Memory B cell (primary cell): ENCODE measurements around the gene TSHZ2.

Experiments
- ATAC-seq: fragments of 150-1000 bp; cut with Tn5 transposase; 2 replicates; pipeline ENCODE4 v1.10.0; 2021; ENCODE audit warnings: low read depth, mild to moderate bottlenecking, moderate library complexity
- DNase-seq, 2 donors: peaks; one replicate each; pipeline ENCODE4 v3.0.0; 2022; ENCODE audit warnings: low spot score in 2 of 2
- H3K27ac Mint-ChIP-seq: one replicate; pipeline ENCODE4 v1.8.0; 2022; ENCODE audit warnings: mild to moderate bottlenecking, moderate library complexity, mixed read lengths
- H3K27me3 Mint-ChIP-seq: one replicate; pipeline ENCODE4 v1.8.0; 2022; ENCODE audit warnings: mixed read lengths
- H3K36me3 Mint-ChIP-seq: one replicate; pipeline ENCODE4 v1.8.0; 2022; ENCODE audit warnings: mild to moderate bottlenecking, mixed read lengths
- H3K4me1 Mint-ChIP-seq: one replicate; pipeline ENCODE4 v1.8.0; 2022; ENCODE audit warnings: mixed read lengths
- H3K4me3 Mint-ChIP-seq: one replicate; pipeline ENCODE4 v1.8.0; 2022; ENCODE audit warnings: mild to moderate bottlenecking, moderate library complexity, mixed read lengths
- H3K9me3 Mint-ChIP-seq: one replicate; pipeline ENCODE4 v1.8.0; 2022; ENCODE audit warnings: mixed read lengths

Gene TSHZ2

GRCh38 chr20:52994184-52994970, 22.2 kb downstream of the TSHZ2 start:
- no peak overlapping the region for H3K4me3 Mint-ChIP-seq
- no peaks in the 10 kb centered on the region for H3K9me3 Mint-ChIP-seq
- DNase-seq (no peak), ATAC-seq (no peak)
- H3K4me1 Mint-ChIP-seq = peaks cover 2% of the 10 kb centered on the region
- H3K27me3 Mint-ChIP-seq = peaks cover 5% of the 10 kb centered on the region
- no peaks in the 10 kb centered on the region for H3K36me3 Mint-ChIP-seq
- H3K27ac Mint-ChIP-seq = no peak overlapping the region

- Mint-ChIP-seq H3K4me1 (peaks cover 12% of the 10 kb centered on the region), H3K27ac (no peak overlapping the region), H3K4me3 (no peak overlapping the region), H3K36me3 (no peaks in the 10 kb centered on the region), H3K27me3 (peaks cover 5% of the 10 kb centered on the region), H3K9me3 (no peaks in the 10 kb centered on the region)
- DNase-seq = no peak
- ATAC-seq = no peak
These were observed 24.0 kb downstream of the TSHZ2 start for GRCh38 chr20:52996130-52996529.

GRCh38 chr20:52996658-52997057, 24.5 kb downstream of the TSHZ2 start:
- Mint-ChIP-seq H3K36me3 (no peaks in the 10 kb centered on the region), H3K4me1 (peaks cover 14% of the 10 kb centered on the region)

GRCh38 chr20:52998268-52998667, 26.1 kb downstream of the TSHZ2 start:
- no peak for ATAC-seq
- H3K9me3 Mint-ChIP-seq = no peaks in the 10 kb centered on the region
- peaks cover 21% of the 10 kb centered on the region for H3K4me1 Mint-ChIP-seq
- no peak overlapping the region for H3K4me3 Mint-ChIP-seq
- peaks cover 5% of the 10 kb centered on the region for H3K27me3 Mint-ChIP-seq
- no peaks in the 10 kb centered on the region for H3K36me3 Mint-ChIP-seq
- no peak overlapping the region for H3K27ac Mint-ChIP-seq
- DNase-seq = no peak

More at GRCh38 chr20:52996658-52997057, 24.5 kb downstream of the TSHZ2 start:
- no peaks in the 10 kb centered on the region for H3K9me3 Mint-ChIP-seq
- DNase-seq = no peak
- no peak overlapping the region for H3K27ac Mint-ChIP-seq
- H3K4me3 Mint-ChIP-seq = no peak overlapping the region
- no peak for ATAC-seq
- H3K27me3 Mint-ChIP-seq = peaks cover 5% of the 10 kb centered on the region

- no peak for ATAC-seq
- Mint-ChIP-seq H3K4me3 (no peak overlapping the region), H3K27ac (no peak overlapping the region), H3K4me1 (peaks cover 21% of the 10 kb centered on the region), H3K36me3 (no peaks in the 10 kb centered on the region), H3K27me3 (peaks cover 4% of the 10 kb centered on the region), H3K9me3 (no peaks in the 10 kb centered on the region)
- DNase-seq = no peak
These were observed 26.9 kb downstream of the TSHZ2 start for GRCh38 chr20:52999040-52999439.

GRCh38 chr20:53001498-53002301, 29.5 kb downstream of the TSHZ2 start:
- Mint-ChIP-seq H3K27me3 (no peaks in the 10 kb centered on the region), H3K4me3 (peak overlapping the region; percentile 80), H3K27ac (peak overlapping the region; percentile 87), H3K9me3 (no peaks in the 10 kb centered on the region), H3K4me1 (peaks cover 21% of the 10 kb centered on the region), H3K36me3 (no peaks in the 10 kb centered on the region)
- peak in 1 of 2 donors; percentile 4 for DNase-seq
- peak; percentile 75 for ATAC-seq

GRCh38 chr20:53002786-53003185, 30.6 kb downstream of the TSHZ2 start:
- Mint-ChIP-seq H3K4me3 (no peak overlapping the region), H3K27ac (no peak overlapping the region), H3K4me1 (peaks cover 21% of the 10 kb centered on the region), H3K36me3 (no peaks in the 10 kb centered on the region), H3K9me3 (no peaks in the 10 kb centered on the region), H3K27me3 (no peaks in the 10 kb centered on the region)
- ATAC-seq (no peak), DNase-seq (no peak)

GRCh38 chr20:53003420-53004154, 31.4 kb downstream of the TSHZ2 start:
- Mint-ChIP-seq H3K9me3 (no peaks in the 10 kb centered on the region), H3K27me3 (no peaks in the 10 kb centered on the region), H3K27ac (no peak overlapping the region), H3K4me3 (no peak overlapping the region), H3K36me3 (no peaks in the 10 kb centered on the region), H3K4me1 (peaks cover 21% of the 10 kb centered on the region)
- ATAC-seq (no peak), DNase-seq (no peak)

- Mint-ChIP-seq H3K4me1 (peaks cover 19% of the 10 kb centered on the region), H3K27ac (no peak overlapping the region), H3K36me3 (no peaks in the 10 kb centered on the region), H3K4me3 (no peak overlapping the region), H3K9me3 (no peaks in the 10 kb centered on the region), H3K27me3 (no peaks in the 10 kb centered on the region)
- ATAC-seq = no peak
- no peak for DNase-seq
These were observed 32.2 kb downstream of the TSHZ2 start for GRCh38 chr20:53004267-53004813.

GRCh38 chr20:53009979-53010735, 38.0 kb downstream of the TSHZ2 start:
- Mint-ChIP-seq H3K9me3 (peaks cover 7% of the 10 kb centered on the region), H3K36me3 (peaks cover 6% of the 10 kb centered on the region), H3K27ac (no peak overlapping the region), H3K4me1 (no peaks in the 10 kb centered on the region), H3K27me3 (no peaks in the 10 kb centered on the region), H3K4me3 (no peak overlapping the region)
- no peak for ATAC-seq
- no peak for DNase-seq

- no peak for DNase-seq
- Mint-ChIP-seq H3K4me1 (no peaks in the 10 kb centered on the region), H3K9me3 (peaks cover 7% of the 10 kb centered on the region), H3K4me3 (no peak overlapping the region), H3K36me3 (peaks cover 6% of the 10 kb centered on the region), H3K27me3 (no peaks in the 10 kb centered on the region), H3K27ac (no peak overlapping the region)
- ATAC-seq = no peak
These were observed 39.5 kb downstream of the TSHZ2 start for GRCh38 chr20:53011640-53012039.

- no peaks in the 10 kb centered on the region for H3K27me3 Mint-ChIP-seq
- H3K4me1 Mint-ChIP-seq = no peaks in the 10 kb centered on the region
- H3K27ac Mint-ChIP-seq = no peak overlapping the region
- peaks cover 7% of the 10 kb centered on the region for H3K9me3 Mint-ChIP-seq
- ATAC-seq (no peak), DNase-seq (no peak)
- no peak overlapping the region for H3K4me3 Mint-ChIP-seq
- H3K36me3 Mint-ChIP-seq = peaks cover 6% of the 10 kb centered on the region
These were observed 41.0 kb downstream of the TSHZ2 start for GRCh38 chr20:53013183-53013582.

GRCh38 chr20:53013847-53014246, 41.7 kb downstream of the TSHZ2 start:
- no peaks in the 10 kb centered on the region for H3K4me1 Mint-ChIP-seq
- no peaks in the 10 kb centered on the region for H3K27me3 Mint-ChIP-seq
- no peak for ATAC-seq
- no peak overlapping the region for H3K27ac Mint-ChIP-seq
- no peak overlapping the region for H3K4me3 Mint-ChIP-seq
- peaks cover 7% of the 10 kb centered on the region for H3K9me3 Mint-ChIP-seq
- no peak for DNase-seq
- peaks cover 6% of the 10 kb centered on the region for H3K36me3 Mint-ChIP-seq
